Panc1 (cell line): ENCODE data around the gene MAGI1.

ENCODE experiments used
- CTCF ChIP-seq: fragments of 450-650 bp; IDR thresholded peaks from 2 replicates; pipeline ENCODE4 v1.5.1; 2017; ENCODE audit warnings: mild to moderate bottlenecking
- POLR2AphosphoS5 ChIP-seq: IDR thresholded peaks from 2 replicates; pipeline ENCODE4 v1.6.1; 2012; ENCODE audit warnings: mild to moderate bottlenecking, low read depth, low read length, moderate library complexity
- REST ChIP-seq, 2 experiments: IDR thresholded peaks; 2 replicates each; pipeline ENCODE4 v1.6.1; 2011 to 2012; ENCODE audit warnings: low read depth in 2 of 2, control low read depth in 1 of 2, low read length in 1 of 2, mild to moderate bottlenecking in 1 of 2, moderate library complexity in 1 of 2; ENCODE audit not compliant: insufficient read depth in 1 of 2
- SIN3A ChIP-seq: IDR thresholded peaks from 2 replicates; pipeline ENCODE4 v1.6.1; 2012; ENCODE audit warnings: low read depth, mild to moderate bottlenecking, low read length, moderate library complexity, borderline replicate concordance; ENCODE audit not compliant: insufficient read depth
- TCF7L2 ChIP-seq: IDR thresholded peaks from 2 replicates; pipeline ENCODE4 v1.6.1; 2011; ENCODE audit warnings: mild to moderate bottlenecking, low read depth, low read length, inconsistent platforms

- TF ChIP-seq REST (IDR thresholded peaks at IDR 0.05; ENCODE audit: insufficient read depth in 1 of 2, low read depth in 2 of 2, low read length in 1 of 2), result no peak
- no peak for TF ChIP-seq CTCF
- no peak for TF ChIP-seq SIN3A
- TF ChIP-seq POLR2AphosphoS5, result no peak
- TF ChIP-seq TCF7L2, result no peak
Measured at GRCh38 chr3:65619451-65619881, 419.3 kb downstream of the MAGI1 start.
